ENCODE measurements around the gene NELL1. TPM values are rescaled to one million over a fixed set of nuclear protein-coding genes. Genes with fewer than 3 reads are reported as not detected.

The NELL1 gene
- total RNA-seq, 2 donors from 2014 or later, result 0.19 TPM; not detected in 1

DNA sequence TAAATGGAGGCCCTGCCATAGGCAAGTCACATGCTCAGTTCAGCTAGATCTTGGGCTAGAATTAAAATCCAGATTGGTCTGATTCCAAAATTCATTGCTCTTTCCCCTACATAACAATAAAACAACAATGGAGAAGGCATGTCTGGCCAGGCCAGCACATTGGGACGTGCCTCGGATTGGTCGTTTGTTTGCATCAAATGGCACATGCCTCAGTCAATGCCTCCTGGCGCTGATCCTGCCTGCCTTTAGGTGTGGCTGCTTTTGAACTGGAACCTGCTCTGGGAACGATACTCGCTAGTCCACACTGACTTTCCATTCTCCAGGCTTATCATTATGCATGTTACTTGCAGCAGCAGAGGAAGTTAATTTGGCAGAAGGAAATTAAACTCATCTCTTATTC, 322.1 kb downstream of the NELL1 start:
- intact Hi-C loops (cut with DNase I), result no loop called here
- no peaks in the 10 kb centered on the region for H3K9me3 ChIP-seq
- no peak for DNase-seq
- H3K36me3 ChIP-seq, result no peaks in the 10 kb centered on the region
- TF ChIP-seq, protein P1, sequence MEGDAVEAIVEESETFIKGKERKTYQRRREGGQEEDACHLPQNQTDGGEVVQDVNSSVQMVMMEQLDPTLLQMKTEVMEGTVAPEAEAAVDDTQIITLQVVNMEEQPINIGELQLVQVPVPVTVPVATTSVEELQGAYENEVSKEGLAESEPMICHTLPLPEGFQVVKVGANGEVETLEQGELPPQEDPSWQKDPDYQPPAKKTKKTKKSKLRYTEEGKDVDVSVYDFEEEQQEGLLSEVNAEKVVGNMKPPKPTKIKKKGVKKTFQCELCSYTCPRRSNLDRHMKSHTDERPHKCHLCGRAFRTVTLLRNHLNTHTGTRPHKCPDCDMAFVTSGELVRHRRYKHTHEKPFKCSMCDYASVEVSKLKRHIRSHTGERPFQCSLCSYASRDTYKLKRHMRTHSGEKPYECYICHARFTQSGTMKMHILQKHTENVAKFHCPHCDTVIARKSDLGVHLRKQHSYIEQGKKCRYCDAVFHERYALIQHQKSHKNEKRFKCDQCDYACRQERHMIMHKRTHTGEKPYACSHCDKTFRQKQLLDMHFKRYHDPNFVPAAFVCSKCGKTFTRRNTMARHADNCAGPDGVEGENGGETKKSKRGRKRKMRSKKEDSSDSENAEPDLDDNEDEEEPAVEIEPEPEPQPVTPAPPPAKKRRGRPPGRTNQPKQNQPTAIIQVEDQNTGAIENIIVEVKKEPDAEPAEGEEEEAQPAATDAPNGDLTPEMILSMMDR (IDR thresholded peaks at IDR 0.05), result no peak
- no peak overlapping the region for H3K27ac ChIP-seq
- no peaks in the 10 kb centered on the region for H3K27me3 ChIP-seq
- H3K4me1 ChIP-seq, result no peaks in the 10 kb centered on the region
- no peak overlapping the region for H3K4me3 ChIP-seq
- H3K9ac ChIP-seq (ENCODE audit: low read depth in 2 of 2, low read length in 2 of 2), result no peak overlapping the region

DNA sequence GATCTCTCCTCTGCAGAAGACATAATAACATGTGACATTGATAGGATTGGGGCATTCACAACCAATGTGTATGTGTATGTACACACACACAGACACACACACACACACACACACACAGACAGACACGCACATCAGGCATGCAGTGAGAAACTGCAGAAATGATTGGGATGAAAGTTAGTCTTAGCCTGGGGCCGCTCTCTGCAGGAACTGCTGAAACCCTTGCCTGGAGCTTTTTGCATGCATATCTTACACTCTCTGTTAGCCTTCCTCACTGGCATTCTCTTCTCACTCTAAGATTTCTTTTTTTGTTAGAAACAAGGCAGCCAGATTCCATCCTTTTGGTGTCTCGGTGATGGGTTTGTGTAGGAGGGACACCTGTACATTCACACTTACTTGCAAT, 337.9 kb downstream of the NELL1 start:
- intact Hi-C loops (cut with DNase I), result no loop called here
- TF ChIP-seq, protein P1 (IDR thresholded peaks at IDR 0.05), result no peak
- Histone ChIP-seq H3K9me3 (no peaks in the 10 kb centered on the region), H3K9ac (ENCODE audit: low read depth in 2 of 2, low read length in 2 of 2) (no peak overlapping the region), H3K27ac (no peak overlapping the region), H3K4me1 (no peaks in the 10 kb centered on the region), H3K4me3 (no peak overlapping the region), H3K27me3 (no peaks in the 10 kb centered on the region), H3K36me3 (no peaks in the 10 kb centered on the region)
- no peak for DNase-seq

DNA sequence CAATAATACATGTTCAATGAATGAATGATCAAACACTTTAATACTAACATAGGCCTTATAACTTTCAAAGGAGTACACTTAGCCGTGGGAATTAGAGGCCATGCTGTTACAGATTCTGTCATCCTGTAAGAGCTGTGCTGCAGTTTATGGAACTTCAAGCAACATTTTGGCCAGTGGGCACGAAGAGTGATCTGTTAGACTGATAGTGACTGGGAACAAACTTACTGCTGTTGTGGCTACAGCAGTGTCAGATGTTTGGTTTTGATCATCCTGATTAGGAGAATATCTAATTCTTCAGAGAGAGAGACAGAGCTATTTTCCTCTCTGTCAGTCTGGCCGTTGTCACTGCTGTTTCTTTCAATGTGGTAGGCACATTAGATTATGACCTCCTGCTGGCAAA, 348.9 kb downstream of the NELL1 start:
- no peaks in the 10 kb centered on the region for H3K27me3 ChIP-seq
- H3K36me3 ChIP-seq, result no peaks in the 10 kb centered on the region
- H3K4me1 ChIP-seq, result no peaks in the 10 kb centered on the region
- H3K4me3 ChIP-seq, result no peak overlapping the region
- TF ChIP-seq, protein P1 (IDR thresholded peaks at IDR 0.05), result no peak
- no peak for DNase-seq
- no peak overlapping the region for H3K9ac ChIP-seq (ENCODE audit: low read depth in 2 of 2, low read length in 2 of 2)
- no peaks in the 10 kb centered on the region for H3K9me3 ChIP-seq
- no peak overlapping the region for H3K27ac ChIP-seq
- intact Hi-C loops (cut with DNase I), result no loop called here

DNA sequence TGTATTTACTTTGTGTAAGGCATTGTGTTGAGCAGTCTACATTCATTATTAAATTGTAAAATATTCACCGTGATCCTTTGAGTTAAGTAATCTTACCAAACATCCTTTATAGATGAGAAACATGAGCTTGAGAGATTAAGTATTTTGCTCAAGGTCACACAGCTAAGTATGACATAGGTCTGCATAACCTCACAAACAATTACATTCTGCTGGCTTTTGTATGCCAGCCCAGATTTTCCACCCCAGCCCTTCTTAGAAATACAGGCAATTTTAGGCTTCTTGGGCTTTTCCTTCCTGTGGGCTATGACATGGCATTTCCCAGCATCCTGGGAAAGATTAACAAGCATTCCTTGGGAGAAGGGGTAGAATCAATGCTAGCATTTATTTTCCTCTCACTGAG, 357.3 kb downstream of the NELL1 start:
- Histone ChIP-seq H3K27ac (no peak overlapping the region), H3K4me1 (no peaks in the 10 kb centered on the region), H3K36me3 (no peaks in the 10 kb centered on the region), H3K9me3 (no peaks in the 10 kb centered on the region), H3K4me3 (no peak overlapping the region), H3K27me3 (no peaks in the 10 kb centered on the region), H3K9ac (ENCODE audit: low read depth in 2 of 2, low read length in 2 of 2) (no peak overlapping the region)
- DNase-seq, result no peak
- TF ChIP-seq, protein P1 (IDR thresholded peaks at IDR 0.05), result no peak
- intact Hi-C loops (cut with DNase I), result no loop called here

DNA sequence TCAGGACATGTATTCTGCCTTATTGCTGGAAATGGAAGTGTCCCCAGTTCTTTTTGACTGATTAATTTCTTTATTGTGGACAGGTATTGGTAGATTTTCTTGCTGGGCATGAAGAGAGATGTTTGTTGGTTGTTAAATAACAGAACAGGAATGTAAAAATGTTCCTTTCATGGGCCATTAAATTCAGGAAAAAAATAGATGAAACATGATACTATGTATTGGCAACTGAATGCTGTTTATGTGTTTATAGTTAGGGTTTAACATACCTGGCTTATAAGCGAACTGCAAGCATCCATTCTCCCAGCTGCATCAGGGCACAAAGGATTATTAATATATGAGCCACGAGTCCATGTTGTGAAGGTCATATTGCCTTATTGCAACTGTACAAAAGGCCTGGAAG, 368.5 kb downstream of the NELL1 start:
- intact Hi-C loops (cut with DNase I), result no loop called here

More for the DNA sequence above, 368.5 kb downstream of the NELL1 start:
- TF ChIP-seq, protein P1 (IDR thresholded peaks at IDR 0.05), result no peak
- no peaks in the 10 kb centered on the region for H3K27me3 ChIP-seq
- H3K4me1 ChIP-seq, result no peaks in the 10 kb centered on the region
- no peak overlapping the region for H3K27ac ChIP-seq
- no peaks in the 10 kb centered on the region for H3K36me3 ChIP-seq
- DNase-seq, result no peak
- H3K4me3 ChIP-seq, result no peak overlapping the region
- no peaks in the 10 kb centered on the region for H3K9me3 ChIP-seq
- H3K9ac ChIP-seq (ENCODE audit: low read depth in 2 of 2, low read length in 2 of 2), result no peak overlapping the region

All from colonic mucosa (tissue), 4 donors.